NCI-H2171 (cell line): ENCODE results near the gene RNF151.
"Not testable (repeated sequence)": the region's sequence is repeated elsewhere in the genome, so short reads cannot be mapped to it uniquely, and the experiment has no call there.

Experiments used
- DNase-seq: peaks from one replicate; lab custom pipeline; 2025; lab: John Stamatoyannopoulos, UW

Gene RNF151

DNA sequence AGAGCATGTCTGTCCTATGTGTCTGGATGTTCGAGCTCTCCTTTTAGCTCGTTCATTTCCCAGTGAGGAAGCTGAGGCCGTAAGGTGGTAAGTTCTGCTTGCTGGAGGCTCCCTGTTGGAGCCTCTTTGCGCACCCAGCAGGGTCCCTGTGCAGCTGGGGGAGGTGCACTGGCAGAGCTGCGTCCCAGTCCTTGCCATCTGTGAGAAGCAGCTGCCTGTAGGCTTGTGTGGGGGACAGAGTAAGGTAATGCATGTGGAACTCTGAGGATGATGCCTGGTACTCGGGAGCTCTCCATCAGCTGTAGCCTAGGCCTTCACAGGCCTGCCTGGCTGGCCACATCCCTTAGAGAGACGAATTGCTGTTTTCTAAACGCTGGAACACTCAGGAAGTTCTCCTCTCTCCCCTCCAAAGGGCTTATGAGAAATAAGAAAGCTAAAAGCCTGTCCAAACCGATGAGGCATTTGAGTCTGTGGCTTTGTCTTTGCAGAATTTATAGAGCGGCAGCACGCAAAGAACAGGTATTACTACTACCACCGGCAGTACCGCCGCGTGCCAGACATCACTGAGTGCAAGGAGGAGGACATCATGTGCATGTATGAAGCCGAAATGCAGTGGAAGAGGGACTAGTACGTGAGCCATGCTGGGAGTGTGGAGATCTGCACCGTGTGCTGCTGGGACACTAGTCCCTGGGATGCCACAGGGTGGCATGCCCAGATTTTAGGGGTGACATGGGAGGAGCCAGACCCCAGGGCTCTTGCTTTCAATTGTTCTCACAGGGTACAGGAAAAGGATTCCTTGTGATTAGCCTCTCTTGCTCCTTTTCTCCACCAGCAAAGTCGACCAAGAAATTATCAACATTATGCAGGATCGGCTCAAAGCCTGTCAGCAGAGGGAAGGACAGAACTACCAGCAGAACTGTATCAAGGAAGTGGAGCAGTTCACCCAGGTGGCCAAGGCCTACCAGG lies 5.7 kb upstream of the RNF151 start:
- DNase-seq, result peak; percentile 76

GRCh38 chr16:1961651-1962067 lies 5.0 kb upstream of the RNF151 start:
- DNase-seq, result no peak

- not testable (repeated sequence) for DNase-seq
Measured at GRCh38 chr16:1962161-1963153, 4.2 kb upstream of the RNF151 start.

DNA sequence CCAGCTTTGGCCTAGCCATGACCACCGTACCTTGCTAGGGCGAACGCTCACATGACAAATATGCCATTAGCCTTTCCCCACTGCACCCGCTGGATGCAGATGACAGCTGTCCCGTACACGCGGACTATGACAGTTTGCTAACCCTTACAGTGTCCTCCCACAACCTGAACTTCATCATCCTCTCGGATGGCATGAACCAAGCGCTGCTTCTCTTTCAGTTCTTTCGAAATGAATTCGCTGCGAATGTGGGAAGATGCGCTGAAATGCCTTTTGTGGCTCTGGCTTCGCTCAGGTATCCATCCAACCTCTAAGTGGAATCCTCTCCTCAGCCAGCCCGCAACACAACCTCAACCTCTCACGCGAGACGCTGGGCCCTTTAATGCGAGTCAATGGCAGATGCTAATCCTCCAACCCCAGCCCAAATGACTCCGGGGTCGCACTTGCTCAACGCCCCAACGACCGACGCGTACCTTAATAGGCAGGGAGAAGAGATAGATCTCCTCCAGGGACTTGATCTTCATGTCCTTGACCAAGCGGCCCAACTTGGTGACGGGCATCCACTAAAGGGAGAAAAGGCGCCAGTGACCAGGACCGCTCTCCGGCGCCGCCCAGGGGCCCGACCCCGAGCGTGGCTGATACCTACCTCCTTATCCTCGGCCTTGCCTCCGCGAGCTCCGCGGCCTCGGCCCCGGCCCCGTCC lies 2.7 kb upstream of the RNF151 start:
- no peak for DNase-seq

- peak; percentile 97 for DNase-seq
Measured at GRCh38 chr16:1964506-1965395, 1.9 kb upstream of the RNF151 start, which contains the start of gene RPS2. TSS of gene RPS2 (minus strand) at chr16:1964826. CDS start at chr16:1964625, 201 bp downstream.

DNA sequence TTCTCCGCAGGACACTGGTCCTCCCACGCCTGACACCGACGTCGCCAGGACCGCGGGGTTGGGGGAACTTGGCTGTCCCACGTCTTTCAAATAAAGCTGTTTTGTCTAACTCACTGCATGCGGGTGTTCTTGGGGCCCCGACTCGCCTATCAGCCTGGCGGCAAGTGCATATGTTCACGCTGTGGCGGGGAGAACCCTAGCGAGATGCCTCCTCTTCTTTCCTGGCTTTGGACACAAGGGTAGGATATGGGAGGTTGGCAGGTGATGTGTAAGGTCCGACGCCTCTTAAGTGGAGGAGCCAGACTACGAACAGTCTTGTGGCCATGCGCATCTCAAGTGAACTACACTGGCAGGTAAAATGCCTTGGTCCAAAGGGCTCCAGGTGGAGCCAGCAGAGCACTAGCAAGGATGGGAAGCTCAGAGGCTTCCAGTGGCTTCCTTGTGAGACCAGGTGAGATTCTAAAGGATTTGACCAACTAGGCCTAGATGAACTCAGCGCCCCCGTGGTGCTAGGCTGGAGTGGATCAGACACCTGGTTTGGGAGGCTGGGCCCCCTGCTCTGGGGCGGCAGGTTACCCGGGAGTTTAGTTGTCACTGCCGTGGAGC lies 1.2 kb upstream of the RNF151 start:
- no peak for DNase-seq

- no peak for DNase-seq
Measured at GRCh38 chr16:1968146-1968953, 1.7 kb downstream of the RNF151 start.

- peak; percentile 94 for DNase-seq
Measured at GRCh38 chr16:1971796-1972489, 5.3 kb downstream of the RNF151 start, which contains the start of gene TBL3. TSS of gene TBL3 (plus strand) at chr16:1972053. CDS start at chr16:1972165, 112 bp downstream.

DNA sequence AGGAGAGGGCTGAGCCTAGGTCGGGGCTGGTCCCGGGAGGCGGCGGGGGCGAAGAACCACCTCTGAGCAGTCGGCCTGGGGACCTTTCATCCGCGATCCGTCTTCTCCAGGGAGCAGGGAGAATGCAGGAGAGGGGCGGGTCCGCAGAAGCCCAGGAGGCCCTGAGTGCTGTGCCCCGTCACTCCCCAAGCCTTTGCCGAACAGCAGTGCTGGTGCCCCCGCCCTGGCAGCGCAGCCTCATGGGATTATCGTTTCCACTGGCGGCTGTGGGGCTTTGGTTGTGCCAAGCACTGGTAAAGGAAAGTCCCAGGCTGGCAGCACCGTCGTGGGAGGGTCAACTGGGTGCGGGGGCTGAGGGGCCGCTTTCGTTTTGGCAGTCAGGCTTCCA lies 5.8 kb downstream of the RNF151 start:
- DNase-seq, result no peak

DNA sequence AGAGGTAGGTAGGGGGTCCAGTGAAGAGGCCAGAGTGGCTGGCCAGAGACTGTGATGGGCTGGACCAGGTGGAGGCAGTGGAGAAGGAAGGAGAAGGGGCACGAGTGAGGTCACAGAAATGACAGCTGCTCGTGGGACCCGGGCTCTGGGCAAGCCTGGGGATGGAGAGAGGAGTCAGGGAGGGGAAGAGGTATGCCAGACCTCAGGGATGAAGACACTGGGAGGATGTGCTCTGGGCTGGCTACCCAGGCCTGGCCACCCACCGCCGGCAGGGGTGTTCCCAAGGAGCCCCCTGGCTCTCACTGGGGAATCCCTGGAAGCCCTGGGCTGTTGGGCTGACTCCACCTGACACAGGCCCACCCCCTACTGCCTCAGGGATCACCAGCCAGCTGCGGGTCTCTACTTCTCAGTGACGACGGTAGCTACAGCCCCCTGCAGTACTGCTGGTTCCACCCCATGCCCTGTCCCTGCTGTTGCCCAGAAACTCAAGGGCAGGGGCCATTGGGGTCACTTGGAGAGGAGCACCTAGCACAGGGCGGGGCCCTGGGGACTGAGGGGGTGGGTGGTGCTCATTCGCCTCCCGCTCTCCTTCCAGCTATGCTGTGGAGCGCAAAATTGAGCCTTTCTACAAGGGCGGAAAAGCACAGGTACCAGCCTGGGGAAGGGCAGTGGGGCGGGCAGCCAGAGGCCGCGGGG lies 7.0 kb downstream of the RNF151 start:
- no peak for DNase-seq

GRCh38 chr16:1974157-1975070 lies 7.8 kb downstream of the RNF151 start:
- no peak for DNase-seq

DNA sequence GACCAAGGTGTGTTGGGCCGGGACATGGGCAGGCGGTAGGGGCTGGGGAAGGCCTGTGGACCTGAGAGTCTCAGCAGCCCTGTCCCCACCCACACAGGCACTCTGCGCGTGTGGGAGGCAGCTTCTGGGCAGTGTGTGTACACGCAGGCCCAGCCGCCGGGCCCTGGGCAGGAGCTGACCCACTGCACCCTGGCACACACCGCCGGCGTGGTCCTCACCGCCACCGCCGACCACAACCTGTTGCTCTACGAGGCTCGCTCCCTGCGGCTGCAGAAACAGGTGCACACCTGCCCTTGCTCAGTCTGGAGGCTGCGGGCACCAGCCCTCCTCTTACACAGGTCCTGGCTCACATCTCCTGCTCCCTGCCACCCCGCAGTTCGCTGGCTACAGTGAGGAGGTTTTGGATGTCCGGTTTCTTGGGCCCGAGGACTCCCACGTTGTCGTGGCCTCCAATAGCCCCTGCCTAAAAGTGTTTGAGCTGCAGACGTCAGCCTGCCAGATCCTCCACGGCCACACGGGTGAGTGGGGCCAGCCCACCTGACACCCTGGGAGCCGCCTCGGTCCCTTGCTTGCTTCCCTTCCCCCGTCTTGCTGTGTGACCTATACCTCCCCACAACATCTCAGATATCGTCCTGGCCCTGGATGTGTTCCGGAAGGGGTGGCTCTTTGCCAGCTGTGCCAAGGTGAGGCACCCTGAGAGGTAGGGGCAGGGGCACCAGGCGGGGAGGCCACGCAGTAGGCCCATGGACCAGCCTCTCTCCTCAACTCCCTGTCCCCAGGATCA lies 9.0 kb downstream of the RNF151 start:
- DNase-seq, result no peak

DNA sequence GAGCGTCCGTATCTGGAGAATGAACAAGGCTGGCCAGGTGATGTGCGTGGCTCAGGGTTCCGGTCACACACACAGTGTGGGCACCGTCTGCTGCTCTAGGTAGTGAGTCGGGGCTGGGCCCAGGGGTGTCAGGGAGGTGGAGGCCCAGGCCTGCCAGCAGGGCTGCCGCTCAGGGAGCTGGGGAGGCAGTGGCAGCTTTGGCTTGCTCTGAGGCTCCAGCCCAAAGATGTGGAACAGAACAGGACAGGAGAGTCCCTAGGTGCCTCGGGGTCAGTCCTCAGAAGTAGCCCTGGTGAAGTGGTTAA lies 9.5 kb downstream of the RNF151 start:
- DNase-seq, result no peak

- no peak for DNase-seq
Measured at GRCh38 chr16:1976951-1977874, 10.6 kb downstream of the RNF151 start.

DNA sequence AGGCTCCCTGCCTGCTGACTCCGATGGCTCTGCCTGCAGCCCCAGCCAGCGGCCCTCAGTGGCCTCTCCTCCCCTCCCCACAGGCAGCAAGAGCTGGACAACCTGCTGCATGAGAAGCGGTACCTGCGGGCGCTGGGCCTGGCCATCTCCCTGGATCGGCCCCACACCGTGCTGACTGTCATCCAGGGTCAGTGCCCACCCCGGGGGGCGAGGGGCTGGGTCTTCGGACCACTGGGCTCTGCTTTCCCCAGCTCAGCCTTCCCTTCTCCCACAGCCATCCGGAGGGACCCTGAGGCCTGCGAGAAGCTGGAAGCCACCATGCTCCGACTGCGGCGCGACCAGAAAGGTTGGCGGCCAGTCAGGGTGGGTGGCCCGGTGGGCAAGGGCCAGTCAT lies 11.2 kb downstream of the RNF151 start:
- DNase-seq, result no peak
